Small intestine (tissue), 7 donors: ENCODE data around the gene CLASP1. TPM values are rescaled to one million over a fixed set of nuclear protein-coding genes. Genes with fewer than 3 reads are reported as not detected.

Experiments
- DNase-seq, 2 donors: peaks; one replicate each; pipeline versions ENCODE4 v3.0.0 to v3.0.0-alpha.2; 2013
- FAIRE-seq: peaks from 2 replicates; lab custom pipeline; 2012; peaks lifted over from hg19 to GRCh38; lab: Jason Lieb, UNC
- H3K27ac ChIP-seq, 3 donors: one replicate each; pipeline ENCODE4 v1.5.1; 2013; ENCODE audit warnings: low read length in 2 of 3, mild to moderate bottlenecking in 2 of 3, control low read depth in 1 of 3, inconsistent platforms in 1 of 3, low read depth in 1 of 3, moderate library complexity in 1 of 3
- H3K27me3 ChIP-seq, 3 donors: one replicate each; pipeline ENCODE4 v1.6.1; 2013; ENCODE audit warnings: low read length in 3 of 3, inconsistent platforms in 1 of 3; ENCODE audit not compliant: control insufficient read depth in 3 of 3, insufficient read depth in 3 of 3
- H3K36me3 ChIP-seq, 3 donors: one replicate each; pipeline ENCODE4 v1.6.1; 2013; ENCODE audit warnings: low read length in 3 of 3, inconsistent platforms in 1 of 3, low read depth in 1 of 3, mild to moderate bottlenecking in 1 of 3, moderate library complexity in 1 of 3; ENCODE audit not compliant: control insufficient read depth in 3 of 3, insufficient read depth in 2 of 3
- H3K4me1 ChIP-seq, 3 donors: one replicate each; pipeline ENCODE4 v1.6.1; 2013; ENCODE audit warnings: low read length in 2 of 3, inconsistent platforms in 1 of 3, low read depth in 1 of 3, mild to moderate bottlenecking in 1 of 3, moderate library complexity in 1 of 3; ENCODE audit not compliant: control insufficient read depth in 3 of 3, insufficient read depth in 2 of 3
- H3K4me3 ChIP-seq, 3 donors: one replicate each; pipeline ENCODE4 v1.5.1; 2013; ENCODE audit warnings: low read length in 3 of 3, control low read depth in 1 of 3, inconsistent platforms in 1 of 3, low read depth in 1 of 3, mild to moderate bottlenecking in 1 of 3, moderate library complexity in 1 of 3
- H3K9me3 ChIP-seq, 2 donors: one replicate each; pipeline ENCODE4 v1.6.1; 2013; ENCODE audit warnings: low read depth in 1 of 2, low read length in 1 of 2; ENCODE audit not compliant: control insufficient read depth in 2 of 2, insufficient read depth in 1 of 2
- WGBS, 3 donors: extraction: QIAGEN DNeasy Blood & Tissue Kit; methylation state at CpG; one replicate each; pipeline ENCODE4 v1.1.7; 2013; 5-methylcytosine and 5-hydroxymethylcytosine counted together
- polyA plus RNA-seq, 4 donors: library from polyadenylated mRNA; stranded (reverse) in 3 of 4; unstranded in 1 of 4; fragments of 200-250 nt in 3 of 4; fragments of 120-200 nt in 1 of 4; gene quantifications; one replicate each; pipeline versions ENCODE4 v1.2.1 to v1.2.3, GENCODE V29; 2013
- donor health status: healthy with polysubstance abuse.
- donor health status: control.
- donor health status: control.
- donor health status: Bipolar disorder and iron deficiency.
- donor health status: healthy.

The CLASP1 gene
- polyA plus RNA-seq, 4 donors, result 3.5 to 24.1 (median 8.6) TPM

GRCh38 chr2:121291251-121291580 is 358.0 kb downstream of the CLASP1 start:
- no peaks in the 10 kb centered on the region for H3K9me3 ChIP-seq
- H3K27me3 ChIP-seq, result peaks cover 0 to 4% (median 2%) of the 10 kb centered on the region in 3 donors
- no peaks in the 10 kb centered on the region for H3K36me3 ChIP-seq
- FAIRE-seq (no peak), DNase-seq (no peak)
- WGBS, 3 donors, result 94 to 99% (median 96%) methylated on average over 5 of the region's 5 CpGs
- H3K4me1 ChIP-seq, result no peaks in the 10 kb centered on the region
- no peak overlapping the region for H3K27ac ChIP-seq
- no peak overlapping the region for H3K4me3 ChIP-seq

GRCh38 chr2:121289271-121289670 is 360.0 kb downstream of the CLASP1 start:
- no peak for DNase-seq
- Histone ChIP-seq H3K27me3 (peaks cover 6 to 15% (median 8%) of the 10 kb centered on the region in 3 donors), H3K9me3 (no peaks in the 10 kb centered on the region), H3K4me3 (no peak overlapping the region), H3K36me3 (no peaks in the 10 kb centered on the region), H3K27ac (no peak overlapping the region), H3K4me1 (no peaks in the 10 kb centered on the region)
- FAIRE-seq, result no peak
- WGBS, 3 donors, result 79 to 89% (median 84%) methylated on average over 5 of the region's 5 CpGs

DNA sequence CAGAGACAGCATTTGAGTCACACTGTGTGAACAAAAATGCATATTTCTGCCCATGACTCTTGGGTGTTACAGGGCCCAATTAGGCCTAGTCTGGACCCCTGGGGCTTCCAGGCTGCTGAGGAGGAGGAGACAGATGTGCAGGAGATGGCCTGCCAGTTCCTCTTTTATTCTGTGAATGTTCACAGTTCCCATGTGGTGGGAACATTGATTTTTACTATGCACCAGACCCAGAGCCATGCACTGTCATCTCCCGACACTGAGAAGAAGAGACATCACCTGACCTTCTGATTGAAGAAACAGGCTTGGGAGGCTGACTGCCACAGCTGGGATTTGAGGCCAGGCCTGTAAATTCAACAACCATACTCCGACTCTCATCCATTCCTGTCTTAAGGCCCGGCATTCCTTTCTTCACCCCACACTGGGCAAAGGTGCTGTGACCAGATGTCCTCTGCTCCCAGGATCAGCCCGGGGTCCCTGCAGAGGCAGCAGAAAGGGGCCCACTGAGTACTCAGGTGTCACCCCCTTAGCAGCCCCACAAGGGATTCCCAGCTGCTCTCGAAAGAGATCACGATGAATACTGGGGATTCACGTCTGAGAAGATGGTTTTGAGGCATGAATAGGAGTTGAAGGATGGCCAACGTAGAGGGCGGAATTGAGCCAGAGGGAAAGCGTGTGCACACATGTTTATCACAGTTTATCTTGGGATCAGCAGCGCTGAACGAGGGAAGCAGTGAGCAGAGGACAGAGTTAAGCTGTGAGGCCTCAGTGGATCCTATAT is 360.6 kb downstream of the CLASP1 start:
- FAIRE-seq, result no peak
- 78 to 87% (median 79%) methylated on average over 12 of the region's 12 CpGs for WGBS, 3 donors
- H3K36me3 ChIP-seq, result no peaks in the 10 kb centered on the region
- H3K4me3 ChIP-seq, result no peak overlapping the region
- H3K27ac ChIP-seq, result no peak overlapping the region
- H3K27me3 ChIP-seq, result peaks cover 7 to 21% (median 13%) of the 10 kb centered on the region in 3 donors
- no peaks in the 10 kb centered on the region for H3K4me1 ChIP-seq
- no peak for DNase-seq
- H3K9me3 ChIP-seq, result no peaks in the 10 kb centered on the region

DNA sequence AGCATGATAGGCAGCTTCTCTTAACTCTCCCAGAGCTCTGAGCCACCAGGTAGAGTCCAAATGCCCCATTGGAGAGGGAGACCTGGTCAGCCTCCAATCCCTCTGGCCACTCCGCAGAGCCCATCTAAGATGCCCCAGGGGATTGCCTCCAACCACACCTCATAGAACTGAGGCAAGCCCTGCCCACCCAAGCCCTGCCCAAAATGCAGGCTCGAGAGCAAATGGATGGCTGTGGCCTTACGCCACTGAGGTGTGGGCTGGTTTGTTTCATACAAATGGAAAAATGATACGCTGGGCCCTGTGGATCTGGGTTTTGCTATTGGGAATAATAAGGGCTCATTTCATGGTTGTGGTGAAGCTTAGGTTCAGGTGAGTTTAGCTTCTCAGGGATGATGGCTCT is 361.3 kb downstream of the CLASP1 start:
- WGBS, 3 donors, result 93 to 96% (median 94%) methylated on average over 4 of the region's 4 CpGs

More for the DNA sequence above, 361.3 kb downstream of the CLASP1 start:
- H3K36me3 ChIP-seq, result no peaks in the 10 kb centered on the region
- no peak overlapping the region for H3K4me3 ChIP-seq
- FAIRE-seq (no peak), DNase-seq (no peak)
- H3K4me1 ChIP-seq, result no peaks in the 10 kb centered on the region
- no peaks in the 10 kb centered on the region for H3K9me3 ChIP-seq
- H3K27me3 ChIP-seq, result peaks cover 10 to 27% (median 19%) of the 10 kb centered on the region in 3 donors
- H3K27ac ChIP-seq, result no peak overlapping the region

Other genes with a start within 250 kb of the CLASP1 start
- not detected for gene RNU4ATAC, start 118.6 kb downstream of the CLASP1 start, polyA plus RNA-seq
- 10 to 100 TPM; 12.1 to 51.8 (median 30.8) TPM for gene NIFK, start 87.4 kb upstream of the CLASP1 start, polyA plus RNA-seq
- gene TSN, start 106.2 kb upstream of the CLASP1 start, polyA plus RNA-seq, result 10 to 100 TPM; 16.2 to 53.8 (median 29.8) TPM